ENCODE measurements around the gene SUFU. TPM values are rescaled to one million over a fixed set of nuclear protein-coding genes. Genes with fewer than 3 reads are reported as not detected.

Gene SUFU
- total RNA-seq, 2 experiments from 2014 or later, result 13.1 to 13.4 TPM

DNA sequence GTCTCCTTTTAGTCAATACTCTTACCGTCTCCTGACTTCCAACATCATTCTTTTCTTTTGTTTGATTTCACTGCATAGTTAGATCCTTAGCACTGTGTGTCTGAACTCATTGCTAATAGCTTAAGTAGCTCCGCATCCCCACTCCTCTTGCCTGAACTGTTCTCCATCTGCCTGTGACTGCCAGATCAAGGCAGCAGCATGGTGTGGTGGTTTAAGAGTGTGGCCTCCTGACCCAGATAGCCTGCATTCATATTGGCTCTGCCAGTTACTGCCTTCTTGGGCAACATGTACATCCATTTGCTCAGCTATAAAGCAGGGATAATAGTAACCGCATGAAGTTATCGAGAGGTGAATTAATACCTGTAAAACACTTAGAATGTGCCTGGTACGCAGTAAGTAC, 50.8 kb downstream of the SUFU start:
- no peaks in the 10 kb centered on the region for H3K27me3 Mint-ChIP-seq
- POLR2A ChIA-PET, result interaction anchor here (0.6 kb wide), 1 partner anchor 201 kb away, joined by 4 read pairs; no protein-coding TSS in a partner anchor
- H3K4me3 Mint-ChIP-seq, result no peak overlapping the region
- H3K27ac Mint-ChIP-seq, result peak overlapping the region; percentile 0
- H3K36me3 Mint-ChIP-seq, result peaks cover 13% of the 10 kb centered on the region
- H3K9me3 Mint-ChIP-seq, result no peaks in the 10 kb centered on the region
- peaks cover 5% of the 10 kb centered on the region for H3K4me1 Mint-ChIP-seq
- ATAC-seq (ENCODE audit: low read depth) (no peak), DNase-seq (no peak)

DNA sequence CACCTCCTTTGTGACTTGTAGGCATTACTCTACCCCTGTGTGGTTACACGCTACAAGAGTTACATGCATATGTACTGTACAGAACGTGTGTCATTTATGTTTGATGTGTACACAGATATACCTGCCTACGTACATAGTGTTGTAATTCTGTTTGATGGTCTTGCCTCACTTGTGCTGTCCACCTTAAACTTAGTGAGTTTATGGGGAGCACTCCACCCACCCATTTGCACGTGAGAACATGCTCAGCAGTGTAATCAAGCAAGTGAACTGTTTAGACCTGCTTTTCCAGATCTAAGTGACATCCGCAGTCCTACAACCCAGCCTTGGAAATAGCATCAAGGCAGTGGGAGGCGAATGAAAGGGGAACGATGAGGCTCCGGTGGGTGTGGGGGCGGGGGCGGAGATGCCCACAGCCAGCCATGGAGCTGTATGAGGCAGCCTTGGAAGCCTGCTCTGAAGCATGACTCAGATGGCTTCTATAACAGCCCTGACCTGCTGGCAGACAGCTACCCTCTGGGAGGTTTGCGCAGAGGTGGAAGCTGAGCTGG, 52.1 kb downstream of the SUFU start:
- H3K36me3 Mint-ChIP-seq, result peaks cover 11% of the 10 kb centered on the region
- peaks cover 5% of the 10 kb centered on the region for H3K4me1 Mint-ChIP-seq
- DNase-seq, result no peak
- no peaks in the 10 kb centered on the region for H3K9me3 Mint-ChIP-seq
- no peak overlapping the region for H3K4me3 Mint-ChIP-seq
- no peaks in the 10 kb centered on the region for H3K27me3 Mint-ChIP-seq
- POLR2A ChIA-PET, result no interaction called here
- H3K27ac Mint-ChIP-seq, result no peak overlapping the region
- ATAC-seq (ENCODE audit: low read depth), result no peak

DNA sequence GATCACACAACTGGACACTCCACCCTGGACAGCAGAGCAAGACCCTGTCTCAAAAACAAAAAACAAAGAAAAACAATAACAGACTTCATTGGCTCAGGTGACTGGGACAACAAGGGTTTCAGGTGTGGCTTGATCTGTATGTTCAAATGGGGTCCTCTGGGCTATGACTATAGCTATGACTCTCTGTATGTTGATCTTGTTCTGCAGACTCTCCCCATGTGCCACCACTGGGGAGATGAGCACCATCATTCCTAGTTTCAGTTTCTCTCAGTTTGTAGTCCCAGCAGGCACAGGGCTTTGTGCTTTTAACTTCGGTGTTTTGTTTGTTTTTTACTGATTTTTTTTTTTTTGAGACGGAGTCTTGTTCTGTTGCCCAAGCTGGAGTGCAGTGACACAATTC, 53.8 kb downstream of the SUFU start:
- H3K36me3 Mint-ChIP-seq, result no peaks in the 10 kb centered on the region
- peaks cover 5% of the 10 kb centered on the region for H3K4me1 Mint-ChIP-seq
- POLR2A ChIA-PET, result no interaction called here
- H3K4me3 Mint-ChIP-seq, result no peak overlapping the region
- no peak overlapping the region for H3K27ac Mint-ChIP-seq
- no peaks in the 10 kb centered on the region for H3K27me3 Mint-ChIP-seq
- no peak for DNase-seq
- no peaks in the 10 kb centered on the region for H3K9me3 Mint-ChIP-seq
- no peak for ATAC-seq (ENCODE audit: low read depth)

DNA sequence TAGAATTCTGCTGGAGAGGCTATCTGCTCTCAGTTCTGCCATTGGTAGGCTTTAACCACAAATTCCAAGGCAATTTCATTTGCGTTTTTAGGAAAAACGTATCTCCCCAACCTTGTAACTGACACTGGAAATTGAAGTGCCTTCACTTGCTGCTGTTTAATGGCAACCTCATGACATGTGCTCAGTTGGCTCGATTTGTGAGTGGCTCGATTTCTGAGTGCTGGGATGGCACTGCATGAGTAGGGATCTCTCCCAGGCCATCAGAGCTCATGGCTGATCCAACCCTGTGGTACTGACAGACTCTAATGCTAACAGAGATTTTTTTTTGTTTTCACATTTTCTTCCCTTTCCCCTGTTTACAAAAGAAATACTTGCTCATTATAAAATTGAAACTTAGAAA, 56.0 kb downstream of the SUFU start:
- POLR2A ChIA-PET, result no interaction called here
- H3K36me3 Mint-ChIP-seq, result peaks cover 1% of the 10 kb centered on the region
- ATAC-seq (ENCODE audit: low read depth) (no peak), DNase-seq (no peak)
- H3K4me1 Mint-ChIP-seq, result peaks cover 8% of the 10 kb centered on the region
- no peak overlapping the region for H3K27ac Mint-ChIP-seq
- no peaks in the 10 kb centered on the region for H3K27me3 Mint-ChIP-seq
- no peaks in the 10 kb centered on the region for H3K9me3 Mint-ChIP-seq
- H3K4me3 Mint-ChIP-seq, result no peak overlapping the region

DNA sequence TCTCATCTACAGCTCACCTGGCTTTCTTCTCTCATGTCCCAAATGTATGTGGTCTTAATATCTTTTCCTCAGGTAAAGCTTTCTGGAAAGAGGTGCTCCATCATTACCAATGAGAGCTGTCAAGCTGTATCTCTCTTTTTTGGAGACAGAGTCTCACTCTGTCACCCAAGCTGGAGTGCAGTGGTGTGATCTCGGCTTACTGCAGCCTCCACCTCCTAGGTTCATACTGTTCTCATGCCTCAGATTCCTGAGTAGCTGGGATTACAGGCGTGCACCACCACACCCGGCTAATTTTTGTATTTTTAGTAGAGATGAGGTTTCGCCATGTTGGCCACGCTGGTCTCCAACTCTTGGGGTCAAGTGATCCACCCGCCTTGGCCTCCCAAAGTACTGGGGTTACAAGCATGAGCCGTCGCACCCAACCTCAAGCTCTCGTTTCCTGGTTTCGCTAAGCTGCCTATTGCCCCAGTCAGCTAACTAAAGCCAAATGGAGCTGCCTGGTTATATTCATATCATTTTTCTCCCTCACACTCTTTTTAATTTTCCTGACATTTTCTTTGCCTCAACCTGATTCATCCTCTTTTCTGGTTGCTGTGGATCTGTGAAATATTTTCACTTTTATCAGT, 60.5 kb downstream of the SUFU start:
- DNase-seq (no peak), ATAC-seq (ENCODE audit: low read depth) (no peak)
- Mint-ChIP-seq H3K36me3 (peaks cover 1% of the 10 kb centered on the region), H3K27me3 (no peaks in the 10 kb centered on the region), H3K27ac (no peak overlapping the region), H3K4me1 (peaks cover 4% of the 10 kb centered on the region), H3K9me3 (no peaks in the 10 kb centered on the region), H3K4me3 (no peak overlapping the region)
- POLR2A ChIA-PET, result interaction anchor here (0.7 kb wide), 1 partner anchor 223 kb away, joined by 4 read pairs; no protein-coding TSS in a partner anchor

DNA sequence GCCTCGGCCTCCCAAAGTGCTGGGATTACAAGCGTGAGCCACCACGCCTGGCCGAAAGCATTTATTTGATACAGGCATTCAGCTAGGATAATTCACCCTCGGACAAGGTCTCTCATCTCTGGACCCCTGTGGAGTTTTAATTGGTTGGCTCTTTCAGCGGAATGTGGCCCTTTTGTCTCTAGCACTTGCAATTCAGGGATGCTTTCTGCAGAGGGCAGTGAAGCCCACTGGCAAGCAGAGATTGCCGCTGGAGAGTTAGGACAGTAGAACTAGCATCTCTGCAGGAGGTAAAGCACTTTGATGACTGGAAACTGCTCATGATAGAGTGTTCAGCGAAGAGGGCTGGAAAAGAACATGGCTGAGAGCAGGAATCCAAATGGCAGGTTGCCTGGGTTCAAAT, 62.0 kb downstream of the SUFU start:
- Mint-ChIP-seq H3K36me3 (peaks cover 1% of the 10 kb centered on the region), H3K27me3 (no peaks in the 10 kb centered on the region), H3K4me1 (peaks cover 2% of the 10 kb centered on the region), H3K27ac (no peak overlapping the region), H3K9me3 (no peaks in the 10 kb centered on the region), H3K4me3 (no peak overlapping the region)
- DNase-seq (no peak), ATAC-seq (ENCODE audit: low read depth) (no peak)
- POLR2A ChIA-PET, result interaction anchor here (0.7 kb wide), 1 partner anchor 11 kb away, joined by 4 read pairs; no protein-coding TSS in a partner anchor

DNA sequence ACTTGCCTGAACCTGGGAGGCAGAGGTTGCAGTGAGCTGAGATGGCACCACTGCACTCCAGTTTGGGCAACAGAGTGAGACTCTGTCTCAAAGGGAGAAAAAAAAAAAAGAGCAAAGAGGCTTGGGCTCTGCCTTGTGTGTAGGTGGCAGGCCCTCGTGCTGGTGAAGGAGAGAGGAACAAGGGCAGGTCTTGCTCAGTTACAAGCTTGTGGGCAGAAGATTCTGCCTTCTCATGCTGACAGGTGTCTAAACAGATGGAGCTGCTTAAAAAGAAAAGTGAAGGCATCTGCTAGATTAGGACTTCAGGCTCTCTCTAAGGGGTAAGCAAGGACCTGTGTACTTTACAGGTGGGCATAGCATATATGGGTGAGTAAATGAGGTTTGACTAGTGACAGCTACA, 75.0 kb downstream of the SUFU start:
- POLR2A ChIA-PET, result no interaction called here
- DNase-seq (no peak), ATAC-seq (ENCODE audit: low read depth) (no peak)
- H3K9me3 Mint-ChIP-seq, result no peaks in the 10 kb centered on the region
- H3K27ac Mint-ChIP-seq, result no peak overlapping the region
- no peaks in the 10 kb centered on the region for H3K27me3 Mint-ChIP-seq
- peaks cover 2% of the 10 kb centered on the region for H3K4me1 Mint-ChIP-seq
- H3K36me3 Mint-ChIP-seq, result no peaks in the 10 kb centered on the region
- no peak overlapping the region for H3K4me3 Mint-ChIP-seq

DNA sequence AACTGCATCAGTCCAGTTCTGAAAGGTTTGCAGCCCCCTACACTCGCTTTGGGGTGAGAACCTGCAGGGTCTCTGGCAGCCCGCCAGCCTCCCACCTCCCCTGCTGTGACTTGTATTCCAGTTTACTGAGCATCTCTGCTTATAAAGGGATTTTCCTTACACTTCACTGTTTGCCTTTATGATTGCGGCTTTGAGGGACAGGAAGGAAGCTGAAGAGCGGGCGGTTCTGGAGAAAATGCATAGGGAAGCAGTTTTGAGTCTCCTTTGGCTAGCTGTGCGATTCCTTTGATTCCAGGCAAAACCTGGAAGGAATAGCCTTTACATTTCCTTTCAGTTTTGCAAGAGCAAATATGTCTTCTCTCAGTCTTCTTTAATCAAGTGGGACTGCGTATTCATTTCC, 75.6 kb downstream of the SUFU start:
- POLR2A ChIA-PET, result no interaction called here
- Mint-ChIP-seq H3K4me1 (peaks cover 3% of the 10 kb centered on the region), H3K36me3 (no peaks in the 10 kb centered on the region), H3K27me3 (no peaks in the 10 kb centered on the region), H3K27ac (no peak overlapping the region), H3K4me3 (no peak overlapping the region), H3K9me3 (no peaks in the 10 kb centered on the region)
- ATAC-seq (ENCODE audit: low read depth) (no peak), DNase-seq (no peak)

DNA sequence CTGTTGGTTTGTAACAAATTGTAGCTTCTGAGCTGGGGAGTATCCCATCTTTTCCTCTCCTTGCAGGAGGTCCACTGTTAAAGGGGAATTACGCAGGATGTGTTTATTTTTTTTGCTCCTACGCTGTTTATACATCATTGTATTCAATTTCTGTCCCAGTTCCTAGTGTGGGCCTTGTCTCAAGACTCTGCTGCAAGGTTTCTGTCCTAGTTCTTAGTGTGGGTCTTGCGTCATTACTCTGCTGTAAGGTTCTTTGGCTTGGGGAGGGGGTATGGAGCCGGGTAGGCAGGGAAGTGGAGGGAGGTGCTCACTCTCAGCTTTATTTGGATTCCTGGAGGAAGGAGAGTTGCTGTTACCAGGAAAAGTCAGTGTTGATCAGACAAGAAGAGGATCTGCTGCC, 76.5 kb downstream of the SUFU start:
- no peak for ATAC-seq (ENCODE audit: low read depth)
- H3K9me3 Mint-ChIP-seq, result no peaks in the 10 kb centered on the region
- no peaks in the 10 kb centered on the region for H3K36me3 Mint-ChIP-seq
- peaks cover 3% of the 10 kb centered on the region for H3K4me1 Mint-ChIP-seq
- H3K27ac Mint-ChIP-seq, result no peak overlapping the region
- POLR2A ChIA-PET, result no interaction called here
- DNase-seq, result no peak
- H3K27me3 Mint-ChIP-seq, result no peaks in the 10 kb centered on the region
- H3K4me3 Mint-ChIP-seq, result no peak overlapping the region

DNA sequence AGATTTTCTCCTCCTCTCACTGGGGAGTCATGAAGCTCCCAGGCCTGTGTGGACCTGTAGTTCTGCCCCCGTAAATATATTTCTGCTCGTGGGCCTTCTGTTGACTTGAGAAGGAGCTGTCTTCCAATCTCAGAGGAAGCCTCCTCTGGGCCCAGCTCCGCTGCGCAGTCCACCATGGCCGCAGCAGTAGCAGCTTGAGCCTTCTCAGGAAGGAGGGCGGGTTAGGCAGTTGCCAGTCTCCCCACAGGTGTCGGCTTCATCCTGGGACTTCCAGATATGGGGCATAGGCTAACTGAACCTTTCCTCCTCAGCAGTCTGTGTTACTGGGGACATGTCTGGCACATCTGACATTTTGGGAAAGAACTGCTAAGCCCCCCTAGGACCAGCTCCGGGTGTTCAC, 77.6 kb downstream of the SUFU start:
- Mint-ChIP-seq H3K27me3 (no peaks in the 10 kb centered on the region), H3K4me3 (no peak overlapping the region), H3K9me3 (no peaks in the 10 kb centered on the region), H3K4me1 (peaks cover 3% of the 10 kb centered on the region), H3K27ac (no peak overlapping the region), H3K36me3 (no peaks in the 10 kb centered on the region)
- no peak for DNase-seq
- POLR2A ChIA-PET, result no interaction called here
- ATAC-seq (ENCODE audit: low read depth), result no peak

DNA sequence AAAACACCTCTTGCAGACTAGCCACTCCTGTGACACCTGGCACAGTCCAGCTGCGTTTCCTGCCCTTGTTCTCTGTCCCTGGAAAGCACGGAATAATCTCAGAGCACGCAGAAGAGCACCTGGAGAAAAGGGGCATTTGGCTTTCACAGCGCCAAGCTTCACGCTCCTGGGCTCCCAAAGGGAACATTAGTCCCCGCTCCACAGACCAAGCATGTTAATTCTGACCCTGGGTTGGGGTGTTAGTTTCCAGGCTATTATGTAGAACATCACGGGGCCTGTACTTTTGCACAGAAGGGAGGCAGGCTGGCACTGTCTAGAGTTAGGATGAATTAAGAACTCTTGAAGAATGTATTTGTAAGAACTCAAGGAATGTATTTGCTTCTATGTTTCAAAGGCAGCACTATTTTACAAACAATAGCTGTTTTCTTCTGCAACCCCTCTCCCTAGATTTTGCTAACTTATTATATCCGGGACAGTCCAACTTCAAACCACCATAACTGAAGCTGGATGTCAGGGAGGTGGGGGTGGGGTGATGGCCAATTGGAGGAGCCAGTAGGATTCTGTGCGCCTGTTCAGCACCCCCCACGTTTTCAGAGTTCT, 78.3 kb downstream of the SUFU start:
- no peaks in the 10 kb centered on the region for H3K27me3 Mint-ChIP-seq
- ATAC-seq (ENCODE audit: low read depth) (no peak), DNase-seq (no peak)
- H3K9me3 Mint-ChIP-seq, result no peaks in the 10 kb centered on the region
- no peak overlapping the region for H3K4me3 Mint-ChIP-seq
- peaks cover 3% of the 10 kb centered on the region for H3K4me1 Mint-ChIP-seq
- H3K27ac Mint-ChIP-seq, result no peak overlapping the region
- POLR2A ChIA-PET, result no interaction called here
- no peaks in the 10 kb centered on the region for H3K36me3 Mint-ChIP-seq

DNA sequence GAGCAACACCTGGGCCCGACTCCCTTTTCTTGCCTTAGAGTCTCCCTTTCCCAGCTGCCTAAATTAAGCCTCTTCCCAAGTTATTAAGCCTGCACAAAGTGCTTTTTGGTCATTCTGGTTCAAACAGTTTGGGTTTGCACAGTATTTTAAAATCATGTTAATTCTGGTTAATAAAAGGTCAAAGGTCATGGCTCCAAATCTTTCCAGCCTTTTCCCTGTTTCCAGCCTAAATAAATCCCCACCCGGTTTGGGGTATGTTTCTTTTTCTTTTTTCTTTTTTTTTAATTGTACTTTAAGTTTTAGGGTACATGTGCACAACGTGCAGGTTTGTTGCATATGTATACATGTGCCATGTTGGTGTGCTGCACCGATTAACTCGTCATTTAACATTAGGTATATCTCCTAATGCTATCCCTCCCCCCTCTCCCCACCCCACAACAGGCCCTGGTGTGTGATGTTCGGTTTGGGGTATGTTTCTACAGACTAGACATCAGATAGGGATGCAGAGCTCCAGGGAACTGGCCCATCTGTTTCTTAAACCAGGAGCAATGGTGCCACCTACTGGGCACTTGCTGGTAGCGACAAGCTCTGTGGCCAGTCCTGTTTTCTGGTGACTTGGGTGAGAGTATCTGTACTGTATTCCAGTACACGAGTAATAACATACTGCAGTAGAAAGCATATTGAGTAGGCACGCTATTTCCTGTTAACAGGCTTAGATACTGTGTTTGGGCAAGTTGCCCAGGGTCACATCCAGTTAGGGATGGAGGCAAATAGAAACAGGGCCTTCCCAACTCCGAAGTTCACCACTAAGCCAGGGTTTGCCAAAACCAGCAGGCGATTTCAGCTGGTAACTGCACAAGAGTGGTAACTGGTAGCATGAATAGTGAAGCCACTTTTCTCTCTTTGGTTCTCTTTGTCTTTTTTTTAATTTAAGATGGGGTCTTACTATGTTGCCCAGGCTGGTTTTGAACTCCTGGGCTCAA, 80.0 kb downstream of the SUFU start:
- Mint-ChIP-seq H3K36me3 (no peaks in the 10 kb centered on the region), H3K9me3 (no peaks in the 10 kb centered on the region), H3K27ac (no peak overlapping the region), H3K4me1 (peaks cover 3% of the 10 kb centered on the region), H3K27me3 (no peaks in the 10 kb centered on the region), H3K4me3 (no peak overlapping the region)
- peak; percentile 96 for ATAC-seq (ENCODE audit: low read depth)
- POLR2A ChIA-PET, result interaction anchor here (1.0 to 1.4 kb wide), 6 partner anchors 59 to 189 kb away, joined by 3 to 17 read pairs (median 5); partner anchors contain the start of gene SUFU
- peak; percentile 79 for DNase-seq

DNA sequence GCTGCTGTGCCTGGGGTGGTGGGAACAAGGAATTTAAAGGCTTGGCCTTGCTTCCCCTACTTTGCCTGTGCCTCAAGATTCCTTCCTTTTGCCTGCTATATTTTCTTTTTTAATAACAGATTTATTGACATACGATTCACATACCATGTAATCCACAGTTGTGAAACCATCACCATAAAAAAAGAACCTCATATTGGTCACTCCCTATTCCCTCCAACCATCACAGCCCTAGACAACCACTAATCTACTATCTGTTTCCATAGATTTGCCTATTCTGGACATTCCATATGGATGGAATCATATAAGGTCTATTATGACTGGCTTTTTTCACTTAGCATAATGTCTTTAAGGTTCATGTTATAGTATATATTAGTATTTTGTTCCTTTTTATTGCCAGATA, 81.3 kb downstream of the SUFU start:
- H3K4me1 Mint-ChIP-seq, result peaks cover 3% of the 10 kb centered on the region
- H3K27ac Mint-ChIP-seq, result no peak overlapping the region
- no peak for DNase-seq
- no peaks in the 10 kb centered on the region for H3K27me3 Mint-ChIP-seq
- no peak overlapping the region for H3K4me3 Mint-ChIP-seq
- no peaks in the 10 kb centered on the region for H3K9me3 Mint-ChIP-seq
- POLR2A ChIA-PET, result no interaction called here
- no peaks in the 10 kb centered on the region for H3K36me3 Mint-ChIP-seq
- ATAC-seq (ENCODE audit: low read depth), result no peak

Measured in activated naive CD8-positive, alpha-beta T cell treated with anti-CD3 and anti-CD28 coated beads, Interleukin-2, amount 10 ng/mL, durations not matched to agents 7 days and 5 days (primary cell).